ENCODE measurements around the gene SBNO1.

DNA sequence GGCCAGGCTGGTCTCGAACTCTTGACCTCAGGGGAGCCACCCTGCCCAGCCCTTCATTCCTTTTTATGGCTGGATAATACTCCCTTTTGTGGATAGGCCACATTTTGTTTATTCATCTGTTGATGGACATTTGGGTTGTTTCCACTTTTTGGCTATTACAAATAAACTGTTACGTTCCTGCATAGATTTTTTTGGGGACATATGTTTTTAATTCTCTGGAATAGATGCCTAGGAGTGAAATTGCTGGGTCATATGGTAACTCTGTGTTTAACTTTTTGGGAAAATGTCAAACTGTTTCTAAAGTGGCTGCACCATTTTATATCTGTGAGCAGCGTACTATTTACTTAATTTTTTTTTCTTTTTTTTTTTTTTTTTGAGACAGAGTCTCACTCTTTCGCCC is 29.1 kb upstream of the SBNO1 start:
- TF ChIP-seq POLR2AphosphoS5 (IDR thresholded peaks at IDR 0.05; ENCODE audit: low read depth) = no peak
- TF ChIP-seq, protein P1, sequence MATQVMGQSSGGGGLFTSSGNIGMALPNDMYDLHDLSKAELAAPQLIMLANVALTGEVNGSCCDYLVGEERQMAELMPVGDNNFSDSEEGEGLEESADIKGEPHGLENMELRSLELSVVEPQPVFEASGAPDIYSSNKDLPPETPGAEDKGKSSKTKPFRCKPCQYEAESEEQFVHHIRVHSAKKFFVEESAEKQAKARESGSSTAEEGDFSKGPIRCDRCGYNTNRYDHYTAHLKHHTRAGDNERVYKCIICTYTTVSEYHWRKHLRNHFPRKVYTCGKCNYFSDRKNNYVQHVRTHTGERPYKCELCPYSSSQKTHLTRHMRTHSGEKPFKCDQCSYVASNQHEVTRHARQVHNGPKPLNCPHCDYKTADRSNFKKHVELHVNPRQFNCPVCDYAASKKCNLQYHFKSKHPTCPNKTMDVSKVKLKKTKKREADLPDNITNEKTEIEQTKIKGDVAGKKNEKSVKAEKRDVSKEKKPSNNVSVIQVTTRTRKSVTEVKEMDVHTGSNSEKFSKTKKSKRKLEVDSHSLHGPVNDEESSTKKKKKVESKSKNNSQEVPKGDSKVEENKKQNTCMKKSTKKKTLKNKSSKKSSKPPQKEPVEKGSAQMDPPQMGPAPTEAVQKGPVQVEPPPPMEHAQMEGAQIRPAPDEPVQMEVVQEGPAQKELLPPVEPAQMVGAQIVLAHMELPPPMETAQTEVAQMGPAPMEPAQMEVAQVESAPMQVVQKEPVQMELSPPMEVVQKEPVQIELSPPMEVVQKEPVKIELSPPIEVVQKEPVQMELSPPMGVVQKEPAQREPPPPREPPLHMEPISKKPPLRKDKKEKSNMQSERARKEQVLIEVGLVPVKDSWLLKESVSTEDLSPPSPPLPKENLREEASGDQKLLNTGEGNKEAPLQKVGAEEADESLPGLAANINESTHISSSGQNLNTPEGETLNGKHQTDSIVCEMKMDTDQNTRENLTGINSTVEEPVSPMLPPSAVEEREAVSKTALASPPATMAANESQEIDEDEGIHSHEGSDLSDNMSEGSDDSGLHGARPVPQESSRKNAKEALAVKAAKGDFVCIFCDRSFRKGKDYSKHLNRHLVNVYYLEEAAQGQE (IDR thresholded peaks at IDR 0.05; ENCODE audit: insufficient replicate concordance, low read depth) = no peak

Measured in HL-60 (cell line).